Measurements from ENCODE around the gene CRIP2. TPM values are rescaled to one million over a fixed set of nuclear protein-coding genes. Genes with fewer than 3 reads are reported as not detected.

The CRIP2 gene
- total and polyA plus RNA-seq, 9 of the 15 experiments (the other 6 are each of a cell fraction or from before 2014, with no cell fraction given) = 0.18 to 2.0 (median 0.69) TPM; not detected in 1

DNA sequence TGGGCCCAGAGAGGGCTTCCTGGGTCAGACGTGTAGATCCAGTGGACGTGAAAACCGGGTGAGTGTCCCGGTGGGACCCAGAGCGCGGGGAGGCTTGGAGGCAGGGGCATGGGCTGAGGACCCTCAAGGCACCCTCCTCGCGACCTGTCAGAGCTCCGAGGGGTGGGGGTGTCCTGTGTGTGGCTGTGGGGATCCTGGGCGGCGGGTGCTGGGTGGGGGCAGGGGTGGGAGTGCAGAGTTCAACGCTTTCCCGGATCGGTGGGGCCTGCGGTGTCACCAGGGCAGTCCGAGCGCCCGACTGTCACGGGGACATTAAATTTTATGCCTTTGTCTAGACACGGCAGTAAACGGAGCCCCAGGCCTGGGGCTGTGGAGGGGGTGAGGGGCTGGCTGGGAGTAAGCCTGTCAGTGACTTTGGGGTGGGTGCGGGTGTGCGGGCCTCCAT, 52.8 kb downstream of the CRIP2 start:
- no peak overlapping the region for H3K27ac ChIP-seq (ENCODE audit: extremely low read depth, low read depth, low read length)
- no TSS peak for BruUV-seq (replicated peaks)
- DNase-seq (ENCODE audit: extremely low read depth in 1 of 4, low spot score in 3 of 4) (no peak), ATAC-seq (no peak), FAIRE-seq (no peak)
- no peaks in the 10 kb centered on the region for H4K20me1 ChIP-seq (replicated peaks; ENCODE audit: control insufficient read depth, insufficient read depth, low read length)
- no peak overlapping the region for H3K4me2 ChIP-seq (ENCODE audit: insufficient read depth, low read length)
- no peaks in the 10 kb centered on the region for H3K79me2 ChIP-seq (ENCODE audit: control insufficient read depth, insufficient read depth, low read length)
- no peak overlapping the region; a peak in 1 of 4 replicates for H3K9ac ChIP-seq (ENCODE audit: insufficient read depth in 1 of 2, low read depth in 2 of 2, low read length in 2 of 2)
- POLR2A ChIA-PET = no interaction called here
- H3K9me3 ChIP-seq (replicated peaks; ENCODE audit: control insufficient read depth, insufficient read depth, low read depth, low read length) = no peaks in the 10 kb centered on the region
- H3K36me3 ChIP-seq (ENCODE audit: control insufficient read depth, insufficient read depth, low read length) = no peaks in the 10 kb centered on the region
- H3K4me3 ChIP-seq = no peak overlapping the region
- H2AFZ ChIP-seq (ENCODE audit: low read depth, low read length) = no peak overlapping the region
- H3K4me1 ChIP-seq (replicated peaks in 1 of 2; ENCODE audit: control insufficient read depth in 2 of 2, insufficient read depth in 2 of 2, low read length in 2 of 2) = peaks cover 0 to 48% of the 10 kb centered on the region in 2 experiments; a peak in 2 of 5 replicates
- H3K9me1 ChIP-seq (ENCODE audit: control insufficient read depth, insufficient read depth, low read length) = no peaks in the 10 kb centered on the region
- TF ChIP-seq MTA1 (IDR thresholded peaks at IDR 0.05; ENCODE audit: borderline replicate concordance) (no peak), ZNF311 (CRISPR knock-in tag; IDR thresholded peaks at IDR 0.05) (no peak), HDGF (IDR thresholded peaks at IDR 0.05) (no peak), JUNB (CRISPR knock-in tag; conservative IDR thresholded peaks at IDR 0.05) (no peak), TAF1 (IDR thresholded peaks at IDR 0.05; ENCODE audit: control insufficient read depth, extremely low read depth, insufficient read depth, low read length, severe bottlenecking) (no peak), ZBTB43 (CRISPR knock-in tag; IDR thresholded peaks at IDR 0.05) (no peak), RAD21 (CRISPR knock-in tag; conservative IDR thresholded peaks at IDR 0.05 in 1 of 2, IDR thresholded peaks at IDR 0.05 in 1 of 2) (no peak), CHD4 (IDR thresholded peaks at IDR 0.05; ENCODE audit: insufficient read depth, insufficient replicate concordance, low read depth, low read length, poor library complexity, severe bottlenecking) (no peak), NFIX (CRISPR knock-in tag; IDR thresholded peaks at IDR 0.05; ENCODE audit: low read depth) (no peak), GTF3C2 (IDR thresholded peaks at IDR 0.05; ENCODE audit: borderline replicate concordance, extremely low read depth, insufficient read length) (no peak), MBD2 (IDR thresholded peaks at IDR 0.05; ENCODE audit: borderline replicate concordance, low read depth) (no peak), ERF (CRISPR knock-in tag; IDR thresholded peaks at IDR 0.05) (no peak), ZNF551 (CRISPR knock-in tag; IDR thresholded peaks at IDR 0.05) (no peak), YY1 (IDR thresholded peaks at IDR 0.05; ENCODE audit: borderline replicate concordance in 1 of 3, control insufficient read depth in 1 of 3, extremely low read depth in 1 of 3, insufficient read depth in 3 of 3, insufficient read length in 1 of 3, insufficient replicate concordance in 2 of 3, low read depth in 1 of 3, low read length in 2 of 3) (no peak)
- TF ChIP-seq, protein P1, sequence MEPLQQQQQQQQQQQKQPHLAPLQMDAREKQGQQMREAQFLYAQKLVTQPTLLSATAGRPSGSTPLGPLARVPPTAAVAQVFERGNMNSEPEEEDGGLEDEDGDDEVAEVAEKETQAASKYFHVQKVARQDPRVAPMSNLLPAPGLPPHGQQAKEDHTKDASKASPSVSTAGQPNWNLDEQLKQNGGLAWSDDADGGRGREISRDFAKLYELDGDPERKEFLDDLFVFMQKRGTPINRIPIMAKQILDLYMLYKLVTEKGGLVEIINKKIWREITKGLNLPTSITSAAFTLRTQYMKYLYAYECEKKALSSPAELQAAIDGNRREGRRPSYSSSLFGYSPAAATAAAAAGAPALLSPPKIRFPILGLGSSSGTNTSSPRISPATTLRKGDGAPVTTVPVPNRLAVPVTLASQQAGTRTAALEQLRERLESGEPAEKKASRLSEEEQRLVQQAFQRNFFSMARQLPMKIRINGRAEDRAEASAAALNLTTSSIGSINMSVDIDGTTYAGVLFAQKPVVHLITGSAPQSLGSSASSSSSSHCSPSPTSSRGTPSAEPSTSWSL (CRISPR knock-in tag; IDR thresholded peaks at IDR 0.05; ENCODE audit: borderline replicate concordance) = no peak
- 89% methylated on average over 7 of the region's 23 CpGs for WGBS (ENCODE audit: insufficient coverage, low coverage, missing lambda C conversion rate)
- in situ Hi-C loops (cut with MboI) = no loop called here
- CTCF ChIA-PET (ENCODE audit: low intra/inter-chr PET ratio) = interaction anchor here (0.6 to 1.6 kb wide), 3 partner anchors 47 to 314 kb away, joined by 3 to 13 read pairs (median 4); no protein-coding TSS in a partner anchor
- intact Hi-C loops (cut with micrococcal nuclease) = loop anchor here (5.0 to 10.0 kb wide), 2 partner anchors 53 to 435 kb away; partner anchors contain the start of gene CRIP2
- peaks cover 2 to 23% of the 10 kb centered on the region in 2 experiments; a peak in 2 of 5 replicates for H3K27me3 ChIP-seq (ENCODE audit: control insufficient read depth in 2 of 2, insufficient read depth in 2 of 2, low read length in 2 of 2)
